ENCODE measurements around the gene STON2. TPM values are rescaled to one million over a fixed set of nuclear protein-coding genes. Genes with fewer than 3 reads are reported as not detected.
"Not testable (repeated sequence)": the region's sequence is repeated elsewhere in the genome, so short reads cannot be mapped to it uniquely, and the experiment has no call there.

STON2 gene
- total and polyA plus RNA-seq, 5 experiments from 2014 or later: not detected

GRCh38 chr14:81224222-81224621 lies 175.9 kb downstream of the STON2 start:
- Mint-ChIP-seq H3K27me3 (peaks cover 0 to 2% (median 0%) of the 10 kb centered on the region in 5 donors), H3K36me3 (peaks cover 0 to 6% (median 0%) of the 10 kb centered on the region in 3 donors), H3K9me3 (no peaks in the 10 kb centered on the region), H3K4me1 (peaks cover 6 to 15% (median 11%) of the 10 kb centered on the region in 4 donors), H3K27ac (no peak overlapping the region), H3K4me3 (no peak overlapping the region)
- no peak for DNase-seq
- ATAC-seq: no peak
- POLR2A ChIA-PET: no interaction called here

- H3K36me3 Mint-ChIP-seq, DNase-seq, H3K9me3 Mint-ChIP-seq, H3K27me3 Mint-ChIP-seq, H3K27ac Mint-ChIP-seq, ATAC-seq, POLR2A ChIA-PET, H3K4me3 Mint-ChIP-seq: not testable (repeated sequence)
- peaks cover 8 to 18% (median 15%) of the 10 kb centered on the region in 4 donors for H3K4me1 Mint-ChIP-seq
These were observed 176.3 kb downstream of the STON2 start for GRCh38 chr14:81223788-81224187.

- DNase-seq: no peak
- POLR2A ChIA-PET: interaction anchor here (2.7 kb wide), 1 partner anchor 311 kb away, joined by 30 read pairs; the partner anchor contains the start of gene SEL1L
- Mint-ChIP-seq H3K9me3 (no peaks in the 10 kb centered on the region), H3K27ac (peak overlapping the region in 2 of 10 donors; percentile 99), H3K27me3 (peaks cover 0 to 2% (median 0%) of the 10 kb centered on the region in 5 donors), H3K4me1 (peaks cover 8 to 26% (median 24%) of the 10 kb centered on the region in 4 donors), H3K4me3 (peak overlapping the region in 1 of 10 donors; percentile 36), H3K36me3 (peaks cover 0 to 6% (median 0%) of the 10 kb centered on the region in 3 donors)
- no peak for ATAC-seq
These were observed 177.4 kb downstream of the STON2 start for GRCh38 chr14:81222691-81223090.

GRCh38 chr14:81222126-81222525 lies 178.0 kb downstream of the STON2 start:
- peak overlapping the region; percentile 98 to 100 (median 99) for H3K27ac Mint-ChIP-seq
- peaks cover 0 to 2% (median 0%) of the 10 kb centered on the region in 5 donors for H3K27me3 Mint-ChIP-seq
- POLR2A ChIA-PET: interaction anchor here (2.2 to 2.7 kb wide), 2 partner anchors 52 to 311 kb away, joined by 24 to 30 read pairs; partner anchors contain the start of gene SEL1L
- H3K4me1 Mint-ChIP-seq: peaks cover 8 to 31% (median 29%) of the 10 kb centered on the region in 4 donors
- no peaks in the 10 kb centered on the region for H3K9me3 Mint-ChIP-seq
- DNase-seq (no peak), ATAC-seq (no peak)
- peaks cover 0 to 6% (median 0%) of the 10 kb centered on the region in 3 donors for H3K36me3 Mint-ChIP-seq
- H3K4me3 Mint-ChIP-seq: peak overlapping the region; percentile 93 to 99 (median 96)

- Mint-ChIP-seq H3K4me1 (peaks cover 11 to 36% (median 34%) of the 10 kb centered on the region in 4 donors), H3K36me3 (peaks cover 0 to 6% (median 2%) of the 10 kb centered on the region in 3 donors), H3K27me3 (peaks cover 0 to 2% (median 0%) of the 10 kb centered on the region in 5 donors), H3K9me3 (no peaks in the 10 kb centered on the region), H3K27ac (peak overlapping the region; percentile 98 to 100 (median 99)), H3K4me3 (peak overlapping the region; percentile 93 to 99 (median 96))
- DNase-seq: no peak
- POLR2A ChIA-PET: interaction anchor here (0.8 to 2.7 kb wide), 11 partner anchors 21 to 312 kb away, joined by 3 to 30 read pairs (median 5); partner anchors contain the start of genes CEP128 and SEL1L
- no peak for ATAC-seq
These were observed 178.5 kb downstream of the STON2 start for GRCh38 chr14:81221579-81222102.

- Mint-ChIP-seq H3K9me3 (no peaks in the 10 kb centered on the region), H3K36me3 (peaks cover 4 to 7% (median 6%) of the 10 kb centered on the region in 3 donors), H3K27me3 (peaks cover 0 to 2% (median 0%) of the 10 kb centered on the region in 5 donors), H3K4me3 (peak within 1 kb of the TSS; percentile 94 to 100 (median 100)), H3K4me1 (peaks cover 11 to 42% (median 39%) of the 10 kb centered on the region in 4 donors), H3K27ac (peak within 1 kb of the TSS; percentile 99 to 100 (median 100))
- DNase-seq (peak; percentile 91 to 98 (median 96)), ATAC-seq (peak; percentile 67 to 70)
- POLR2A ChIA-PET: interaction anchor here (0.6 to 2.7 kb wide), 17 partner anchors 10 to 313 kb away, joined by 3 to 30 read pairs (median 4); partner anchors contain the start of genes CEP128 and SEL1L
These were observed 179.1 kb downstream of the STON2 start, which contains the start of gene GTF2A1 for GRCh38 chr14:81220830-81221578. GTF2A1 (minus strand) TSS chr14:81220959; CDS start chr14:81220518, 441 bp downstream.

- POLR2A ChIA-PET: interaction anchor here (0.6 to 2.7 kb wide), 17 partner anchors 9 to 313 kb away, joined by 3 to 30 read pairs (median 4); partner anchors contain the start of genes CEP128 and SEL1L
- Mint-ChIP-seq H3K9me3 (no peaks in the 10 kb centered on the region), H3K4me3 (peak overlapping the region; percentile 93 to 99 (median 96)), H3K27ac (peak overlapping the region; percentile 97 to 100 (median 99)), H3K27me3 (peaks cover 0 to 2% (median 0%) of the 10 kb centered on the region in 5 donors), H3K36me3 (peaks cover 6 to 12% (median 6%) of the 10 kb centered on the region in 3 donors), H3K4me1 (peaks cover 11 to 43% (median 42%) of the 10 kb centered on the region in 4 donors)
- DNase-seq: no peak
- ATAC-seq: no peak
These were observed 179.6 kb downstream of the STON2 start for GRCh38 chr14:81220580-81220829.

- Mint-ChIP-seq H3K9me3 (no peaks in the 10 kb centered on the region), H3K4me3 (peak overlapping the region; percentile 94 to 100 (median 100)), H3K4me1 (peaks cover 11 to 45% (median 43%) of the 10 kb centered on the region in 4 donors), H3K27me3 (peaks cover 0 to 2% (median 0%) of the 10 kb centered on the region in 5 donors), H3K27ac (peak overlapping the region; percentile 99 to 100 (median 100)), H3K36me3 (peaks cover 9 to 17% (median 12%) of the 10 kb centered on the region in 3 donors)
- POLR2A ChIA-PET: interaction anchor here (0.6 to 2.7 kb wide), 12 partner anchors 9 to 314 kb away, joined by 3 to 30 read pairs (median 6); partner anchors contain the start of gene SEL1L
- ATAC-seq (peak; percentile 24 to 31), DNase-seq (peak in 9 of 10 donors; percentile 36 to 82 (median 43))
These were observed 180.2 kb downstream of the STON2 start for GRCh38 chr14:81219759-81220579.

- POLR2A ChIA-PET: interaction anchor here (0.6 to 1.5 kb wide), 13 partner anchors 10 to 314 kb away, joined by 3 to 12 read pairs (median 3); partner anchors contain the start of gene SEL1L
- ATAC-seq: peak; percentile 64 to 68
- H3K36me3 Mint-ChIP-seq: peaks cover 10 to 23% (median 14%) of the 10 kb centered on the region in 3 donors
- peak overlapping the region; percentile 99 to 100 (median 100) for H3K27ac Mint-ChIP-seq
- peaks cover 11 to 46% (median 44%) of the 10 kb centered on the region in 4 donors for H3K4me1 Mint-ChIP-seq
- DNase-seq: peak; percentile 69 to 95 (median 92)
- H3K4me3 Mint-ChIP-seq: peak overlapping the region; percentile 94 to 100 (median 100)
- H3K9me3 Mint-ChIP-seq: no peaks in the 10 kb centered on the region
- peaks cover 0 to 2% (median 0%) of the 10 kb centered on the region in 5 donors for H3K27me3 Mint-ChIP-seq
These were observed 180.8 kb downstream of the STON2 start for GRCh38 chr14:81219210-81219758.

- peak overlapping the region in 1 of 10 donors; percentile 7 for H3K4me3 Mint-ChIP-seq
- H3K9me3 Mint-ChIP-seq: no peaks in the 10 kb centered on the region
- peak; percentile 65 to 72 for ATAC-seq
- H3K4me1 Mint-ChIP-seq: peaks cover 9 to 68% (median 52%) of the 10 kb centered on the region in 4 donors
- no peak overlapping the region for H3K27ac Mint-ChIP-seq
- H3K27me3 Mint-ChIP-seq: no peaks in the 10 kb centered on the region
- peak in 7 of 10 donors; percentile 5 to 63 (median 22) for DNase-seq
- POLR2A ChIA-PET: no interaction called here
- peaks cover 4 to 90% (median 22%) of the 10 kb centered on the region in 3 donors for H3K36me3 Mint-ChIP-seq
These were observed 188.3 kb downstream of the STON2 start for GRCh38 chr14:81211844-81212243.

Measured in naive thymus-derived CD8-positive, alpha-beta T cell (primary cell).